Esophagus muscularis mucosa (tissue), 3 donors: Measurements from ENCODE around the gene SEMA7A.

Source experiments
- POLR2A ChIP-seq: fragments of 450-650 bp; IDR thresholded peaks from one replicate; pipeline ENCODE4 v1.6.1; 2017; ENCODE audit warnings: antibody characterized with exemption, moderate library complexity, mild to moderate bottlenecking, low read depth
- POLR2AphosphoS5 ChIP-seq, 2 donors: sonication (generic); formaldehyde crosslinking; IDR thresholded peaks; one replicate each; pipeline ENCODE4 v1.6.1; 2017; ENCODE audit warnings: antibody characterized with exemption in 2 of 2
- TF ChIP-seq, protein P1 (sequence below), 3 experiments: fragments of 200-600 bp in 2 of 3; fragments of 450-650 bp in 1 of 3; sonication (generic) in 2 of 3; IDR thresholded peaks; one replicate each; pipeline ENCODE4 v1.5.1; 2017 to 2019; ENCODE audit warnings: antibody characterized with exemption in 3 of 3, mild to moderate bottlenecking in 2 of 3, moderate library complexity in 1 of 3

DNA sequence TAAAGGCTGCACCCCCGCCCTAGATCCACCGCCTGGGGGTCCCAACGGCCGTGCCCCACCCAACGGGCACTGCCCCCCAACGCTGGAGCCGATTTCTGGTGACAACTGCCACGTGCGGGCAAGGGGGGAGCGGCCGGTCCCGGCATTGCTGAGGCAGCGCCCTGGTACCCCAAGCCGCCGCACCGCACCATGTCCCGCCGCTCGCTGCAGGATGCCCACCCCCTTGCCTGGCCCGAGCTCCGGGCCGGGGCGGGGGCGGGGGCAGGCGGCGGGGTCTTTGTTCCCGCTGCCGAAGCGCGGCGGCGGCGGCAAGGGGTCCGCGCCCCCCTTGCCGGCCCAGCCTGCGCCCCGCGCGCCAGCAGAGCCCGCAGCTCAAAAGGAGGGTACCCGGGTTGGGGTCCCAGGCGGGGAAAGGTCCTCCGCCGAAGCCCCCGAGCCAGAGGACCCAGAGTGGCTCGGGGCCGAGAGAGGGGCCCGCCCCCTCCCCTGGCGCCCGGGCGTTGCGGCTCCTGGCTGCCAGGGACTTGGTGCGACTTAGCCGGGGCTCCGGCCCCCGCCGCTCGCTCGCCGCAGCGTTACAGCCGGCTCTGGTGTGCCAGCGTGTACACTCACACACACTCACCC is 678 bp downstream of the SEMA7A start:
- no peak for TF ChIP-seq POLR2AphosphoS5 (IDR thresholded peaks at IDR 0.05)
- TF ChIP-seq, protein P1, sequence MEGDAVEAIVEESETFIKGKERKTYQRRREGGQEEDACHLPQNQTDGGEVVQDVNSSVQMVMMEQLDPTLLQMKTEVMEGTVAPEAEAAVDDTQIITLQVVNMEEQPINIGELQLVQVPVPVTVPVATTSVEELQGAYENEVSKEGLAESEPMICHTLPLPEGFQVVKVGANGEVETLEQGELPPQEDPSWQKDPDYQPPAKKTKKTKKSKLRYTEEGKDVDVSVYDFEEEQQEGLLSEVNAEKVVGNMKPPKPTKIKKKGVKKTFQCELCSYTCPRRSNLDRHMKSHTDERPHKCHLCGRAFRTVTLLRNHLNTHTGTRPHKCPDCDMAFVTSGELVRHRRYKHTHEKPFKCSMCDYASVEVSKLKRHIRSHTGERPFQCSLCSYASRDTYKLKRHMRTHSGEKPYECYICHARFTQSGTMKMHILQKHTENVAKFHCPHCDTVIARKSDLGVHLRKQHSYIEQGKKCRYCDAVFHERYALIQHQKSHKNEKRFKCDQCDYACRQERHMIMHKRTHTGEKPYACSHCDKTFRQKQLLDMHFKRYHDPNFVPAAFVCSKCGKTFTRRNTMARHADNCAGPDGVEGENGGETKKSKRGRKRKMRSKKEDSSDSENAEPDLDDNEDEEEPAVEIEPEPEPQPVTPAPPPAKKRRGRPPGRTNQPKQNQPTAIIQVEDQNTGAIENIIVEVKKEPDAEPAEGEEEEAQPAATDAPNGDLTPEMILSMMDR (IDR thresholded peaks at IDR 0.05): no peak
- TF ChIP-seq POLR2A: no peak
